SK-N-SH treated with all-trans-retinoic acid at 6 μM for 48 hours (cell line): ENCODE results near the gene FMNL1.

Source experiments
- ARNTL ChIP-seq: fragments of 450-650 bp; formaldehyde crosslinking; IDR thresholded peaks from 2 replicates; pipeline ENCODE4 v1.5.0; 2020; ENCODE audit warnings: low read depth, mild to moderate bottlenecking, moderate library complexity, borderline replicate concordance
- BACH2 ChIP-seq: fragments of 250-450 bp; sonication (Bioruptor Pico); IDR thresholded peaks from 2 replicates; pipeline ENCODE4 v1.9.0; 2021; ENCODE audit warnings: mild to moderate bottlenecking, borderline replicate concordance
- CREB5 ChIP-seq: fragments of 250-450 bp; sonication (Bioruptor Pico); IDR thresholded peaks from 2 replicates; pipeline ENCODE4 v1.5.1; 2020; ENCODE audit warnings: low read depth, mild to moderate bottlenecking, moderate library complexity
- ISL1 ChIP-seq: fragments of 250-450 bp; sonication (Bioruptor Pico); IDR thresholded peaks from 2 replicates; pipeline ENCODE4 v2.1.2; 2022; ENCODE audit warnings: mild to moderate bottlenecking, moderate library complexity
- PPARA ChIP-seq: fragments of 250-450 bp; sonication (Bioruptor Pico); IDR thresholded peaks from 2 replicates; pipeline ENCODE4 v1.5.0; 2020; ENCODE audit warnings: mild to moderate bottlenecking, borderline replicate concordance
- RARB ChIP-seq: fragments of 250-450 bp; sonication (Bioruptor Pico); IDR thresholded peaks from 2 replicates; pipeline ENCODE4 v1.8.0; 2021; ENCODE audit warnings: mild to moderate bottlenecking, moderate library complexity
- SNAI2 ChIP-seq: fragments of 250-450 bp; sonication (Bioruptor Pico); IDR thresholded peaks from 2 replicates; pipeline ENCODE4 v1.5.0; 2020; ENCODE audit warnings: mild to moderate bottlenecking, moderate library complexity
- TCF4 ChIP-seq: fragments of 250-450 bp; sonication (Bioruptor Pico); IDR thresholded peaks from 2 replicates; pipeline ENCODE4 v1.8.0; 2021; ENCODE audit warnings: mild to moderate bottlenecking, moderate library complexity, borderline replicate concordance
- TOX ChIP-seq: fragments of 250-450 bp; sonication (Bioruptor Pico); IDR thresholded peaks from 2 replicates; pipeline ENCODE4 v1.8.0; 2021; ENCODE audit warnings: mild to moderate bottlenecking, moderate library complexity, borderline replicate concordance
- ZC3H10 ChIP-seq: fragments of 250-450 bp; sonication (Bioruptor Pico); IDR thresholded peaks from 2 replicates; pipeline ENCODE4 v1.5.1; 2021; ENCODE audit warnings: mild to moderate bottlenecking, moderate library complexity
- TF ChIP-seq, protein P1 (sequence below): fragments of 250-450 bp; sonication (Bioruptor Pico); IDR thresholded peaks from 2 replicates; pipeline ENCODE4 v1.8.0; 2020; ENCODE audit warnings: mild to moderate bottlenecking, moderate library complexity, borderline replicate concordance

DNA sequence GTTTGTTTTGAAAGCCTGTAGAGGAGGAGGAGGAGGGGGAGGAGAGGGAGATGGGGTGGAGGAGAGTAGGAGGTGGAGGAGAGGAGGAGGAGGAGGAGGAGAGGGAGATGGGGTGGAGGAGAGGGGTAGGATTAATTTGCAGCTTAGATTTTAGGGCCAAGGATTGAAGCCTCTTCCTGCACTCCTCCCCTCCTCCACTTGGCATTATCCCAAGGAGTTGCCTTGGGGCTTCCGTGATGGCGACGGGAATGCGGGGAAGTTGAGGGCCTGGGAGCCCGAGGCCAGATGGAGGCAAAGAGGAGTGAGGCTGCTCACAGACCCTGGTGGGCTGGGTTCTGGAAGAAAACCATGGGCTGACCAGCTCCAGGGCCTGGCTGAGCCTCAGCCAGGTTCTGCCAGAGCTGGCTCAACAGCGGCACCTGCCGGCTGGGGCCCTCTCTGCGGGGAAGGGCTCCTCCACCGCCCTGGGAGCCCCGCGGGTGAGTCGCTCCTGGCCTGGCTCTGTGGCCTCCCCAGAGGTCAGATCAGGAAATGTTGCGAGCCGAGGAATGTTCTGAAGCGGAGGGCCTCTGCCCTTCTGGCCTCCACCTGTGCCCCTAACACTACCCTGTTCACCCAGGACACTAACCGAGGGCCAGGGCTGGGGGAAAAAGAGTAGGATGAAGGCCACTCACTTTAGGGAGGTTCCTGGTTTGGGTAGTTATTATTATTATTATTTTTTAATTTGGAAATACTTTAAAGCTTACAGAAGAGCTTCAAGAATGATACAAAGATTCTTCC lies 23.9 kb upstream of the FMNL1 start:
- TF ChIP-seq RARB (CRISPR knock-in tag) (no peak), CREB5 (CRISPR knock-in tag) (no peak), ZC3H10 (CRISPR knock-in tag) (no peak), SNAI2 (CRISPR knock-in tag) (no peak), ISL1 (CRISPR knock-in tag) (no peak), TCF4 (CRISPR knock-in tag) (no peak), TOX (CRISPR knock-in tag) (no peak), BACH2 (CRISPR knock-in tag) (no peak), ARNTL (CRISPR knock-in tag) (no peak), PPARA (CRISPR knock-in tag) (no peak)
- TF ChIP-seq, protein P1, sequence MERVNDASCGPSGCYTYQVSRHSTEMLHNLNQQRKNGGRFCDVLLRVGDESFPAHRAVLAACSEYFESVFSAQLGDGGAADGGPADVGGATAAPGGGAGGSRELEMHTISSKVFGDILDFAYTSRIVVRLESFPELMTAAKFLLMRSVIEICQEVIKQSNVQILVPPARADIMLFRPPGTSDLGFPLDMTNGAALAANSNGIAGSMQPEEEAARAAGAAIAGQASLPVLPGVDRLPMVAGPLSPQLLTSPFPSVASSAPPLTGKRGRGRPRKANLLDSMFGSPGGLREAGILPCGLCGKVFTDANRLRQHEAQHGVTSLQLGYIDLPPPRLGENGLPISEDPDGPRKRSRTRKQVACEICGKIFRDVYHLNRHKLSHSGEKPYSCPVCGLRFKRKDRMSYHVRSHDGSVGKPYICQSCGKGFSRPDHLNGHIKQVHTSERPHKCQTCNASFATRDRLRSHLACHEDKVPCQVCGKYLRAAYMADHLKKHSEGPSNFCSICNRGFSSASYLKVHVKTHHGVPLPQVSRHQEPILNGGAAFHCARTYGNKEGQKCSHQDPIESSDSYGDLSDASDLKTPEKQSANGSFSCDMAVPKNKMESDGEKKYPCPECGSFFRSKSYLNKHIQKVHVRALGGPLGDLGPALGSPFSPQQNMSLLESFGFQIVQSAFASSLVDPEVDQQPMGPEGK (CRISPR knock-in tag) = no peak
